ENCODE results near the gene OVCH1.
"Not testable (repeated sequence)": the region's sequence is repeated elsewhere in the genome, so short reads cannot be mapped to it uniquely, and the experiment has no call there.

Gene OVCH1

GRCh38 chr12:29499235-29499634 is 1.7 kb upstream of the OVCH1 start:
- DNase-seq = no peak

- peak; percentile 49 for DNase-seq
Observed at GRCh38 chr12:29492891-29493290, 4.6 kb downstream of the OVCH1 start.

GRCh38 chr12:29486972-29487371 is 10.5 kb downstream of the OVCH1 start:
- no peak for DNase-seq

GRCh38 chr12:29463198-29463597 is 34.3 kb downstream of the OVCH1 start:
- DNase-seq = no peak

GRCh38 chr12:29460082-29460481 is 37.4 kb downstream of the OVCH1 start:
- DNase-seq = no peak

GRCh38 chr12:29455087-29455486 is 42.4 kb downstream of the OVCH1 start:
- DNase-seq = no peak

- no peak for DNase-seq
Observed at GRCh38 chr12:29451888-29452287, 45.6 kb downstream of the OVCH1 start.

- no peak for DNase-seq
Observed at GRCh38 chr12:29448157-29448556, 49.3 kb downstream of the OVCH1 start.

GRCh38 chr12:29447285-29447975 is 50.1 kb downstream of the OVCH1 start:
- DNase-seq = no peak

GRCh38 chr12:29439506-29439905 is 58.0 kb downstream of the OVCH1 start:
- no peak for DNase-seq

- DNase-seq = no peak
Observed at GRCh38 chr12:29438752-29439408, 58.6 kb downstream of the OVCH1 start.

GRCh38 chr12:29437575-29437974 is 59.9 kb downstream of the OVCH1 start:
- DNase-seq = no peak

- not testable (repeated sequence) for DNase-seq
Observed at GRCh38 chr12:29436815-29437214, 60.7 kb downstream of the OVCH1 start.

- no peak for DNase-seq
Observed at GRCh38 chr12:29431513-29431912, 66.0 kb downstream of the OVCH1 start.

- DNase-seq = no peak
Observed at GRCh38 chr12:29430716-29431044, 66.8 kb downstream of the OVCH1 start.

- no peak for DNase-seq
Observed at GRCh38 chr12:29429999-29430715, 67.3 kb downstream of the OVCH1 start.

GRCh38 chr12:29428633-29429032 is 68.9 kb downstream of the OVCH1 start:
- peak; percentile 86 for DNase-seq

GRCh38 chr12:29427964-29428363 is 69.5 kb downstream of the OVCH1 start:
- peak; percentile 49 for DNase-seq

- DNase-seq = no peak
Observed at GRCh38 chr12:29426498-29426897, 71.0 kb downstream of the OVCH1 start.

- no peak for DNase-seq
Observed at GRCh38 chr12:29425722-29426121, 71.8 kb downstream of the OVCH1 start.

- no peak for DNase-seq
Observed at GRCh38 chr12:29416748-29417147, 80.7 kb downstream of the OVCH1 start.

- DNase-seq = no peak
Observed at GRCh38 chr12:29415111-29415510, 82.4 kb downstream of the OVCH1 start.

- DNase-seq = no peak
Observed at GRCh38 chr12:29414368-29414767, 83.1 kb downstream of the OVCH1 start.

GRCh38 chr12:29405561-29405960 is 91.9 kb downstream of the OVCH1 start:
- DNase-seq = no peak

All from SIG-M5 (cell line).